Testis (tissue), 2 donors: ENCODE measurements around the gene XYLB.

Experiments
- CTCF ChIP-seq, 3 experiments: fragments of 450-650 bp in 2 of 3; fragments of 200-600 bp in 1 of 3; sonication (generic) in 1 of 3; IDR thresholded peaks; one replicate each; pipeline ENCODE4 v1.5.1; 2016 to 2019; ENCODE audit warnings: antibody characterized with exemption in 3 of 3, mild to moderate bottlenecking in 2 of 3, moderate library complexity in 1 of 3
- POLR2A ChIP-seq: fragments of 450-650 bp; IDR thresholded peaks from one replicate; pipeline ENCODE4 v1.6.1; 2017; ENCODE audit warnings: antibody characterized with exemption, mild to moderate bottlenecking, moderate library complexity

- TF ChIP-seq CTCF (IDR thresholded peaks at IDR 0.05) (no peak), POLR2A (no peak)
These were observed 41.3 kb downstream of the XYLB start for GRCh38 chr3:38387862-38388261.
